ENCODE data around the gene CEP112. TPM values are rescaled to one million over a fixed set of nuclear protein-coding genes. Genes with fewer than 3 reads are reported as not detected.

Gene CEP112
- total RNA-seq, 2 donors from 2014 or later = 5.9 to 6.2 TPM

DNA sequence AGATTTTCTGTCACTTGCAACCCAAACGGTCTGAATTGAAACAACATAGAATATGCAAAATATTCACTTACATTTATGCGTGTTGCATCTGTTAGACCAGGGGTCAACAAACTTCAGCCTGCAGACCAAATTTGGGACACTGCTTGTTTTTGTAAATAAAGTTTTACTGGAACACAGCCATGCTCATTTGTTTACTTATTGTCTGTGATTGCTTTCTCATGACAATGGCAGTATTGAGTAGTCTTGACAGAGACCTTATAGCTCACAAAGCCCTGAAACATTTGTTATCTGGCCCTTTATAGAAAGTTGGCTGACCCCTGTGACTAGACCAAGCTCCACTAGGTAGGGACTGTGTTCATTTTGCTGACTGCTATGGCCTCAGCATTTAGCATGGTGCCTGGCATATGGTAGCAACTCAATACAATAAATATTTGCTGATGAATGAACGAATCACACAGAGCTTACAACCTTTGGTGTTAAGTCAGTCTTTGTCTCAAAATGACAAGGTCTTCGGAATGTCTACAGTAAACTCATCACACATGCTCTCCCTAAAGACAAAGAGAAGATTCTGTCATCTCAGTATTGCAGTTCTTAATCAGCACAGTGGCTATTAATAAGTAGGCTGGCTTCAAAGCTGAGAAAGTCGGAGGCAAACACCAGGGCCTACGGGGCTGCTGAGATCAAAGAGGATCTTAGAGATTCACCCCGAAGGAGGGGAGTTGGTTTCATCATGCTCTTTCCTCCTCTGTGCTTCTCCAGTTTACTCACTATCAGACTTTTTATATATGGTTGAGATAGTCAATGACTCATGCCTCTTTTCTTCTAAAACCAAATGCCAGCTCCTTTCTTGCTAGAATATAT, 535.3 kb downstream of the CEP112 start:
- no peak overlapping the region for H3K4me3 ChIP-seq
- no peaks in the 10 kb centered on the region for H3K36me3 ChIP-seq
- no peaks in the 10 kb centered on the region for H3K27me3 ChIP-seq
- no peak overlapping the region for H3K9ac ChIP-seq (ENCODE audit: low read depth in 2 of 2, low read length in 2 of 2)
- intact Hi-C loops (cut with DNase I) = no loop called here
- no peaks in the 10 kb centered on the region for H3K4me1 ChIP-seq
- no peaks in the 10 kb centered on the region for H3K9me3 ChIP-seq
- no peak overlapping the region for H3K27ac ChIP-seq
- no peak for DNase-seq
- TF ChIP-seq, protein P1, sequence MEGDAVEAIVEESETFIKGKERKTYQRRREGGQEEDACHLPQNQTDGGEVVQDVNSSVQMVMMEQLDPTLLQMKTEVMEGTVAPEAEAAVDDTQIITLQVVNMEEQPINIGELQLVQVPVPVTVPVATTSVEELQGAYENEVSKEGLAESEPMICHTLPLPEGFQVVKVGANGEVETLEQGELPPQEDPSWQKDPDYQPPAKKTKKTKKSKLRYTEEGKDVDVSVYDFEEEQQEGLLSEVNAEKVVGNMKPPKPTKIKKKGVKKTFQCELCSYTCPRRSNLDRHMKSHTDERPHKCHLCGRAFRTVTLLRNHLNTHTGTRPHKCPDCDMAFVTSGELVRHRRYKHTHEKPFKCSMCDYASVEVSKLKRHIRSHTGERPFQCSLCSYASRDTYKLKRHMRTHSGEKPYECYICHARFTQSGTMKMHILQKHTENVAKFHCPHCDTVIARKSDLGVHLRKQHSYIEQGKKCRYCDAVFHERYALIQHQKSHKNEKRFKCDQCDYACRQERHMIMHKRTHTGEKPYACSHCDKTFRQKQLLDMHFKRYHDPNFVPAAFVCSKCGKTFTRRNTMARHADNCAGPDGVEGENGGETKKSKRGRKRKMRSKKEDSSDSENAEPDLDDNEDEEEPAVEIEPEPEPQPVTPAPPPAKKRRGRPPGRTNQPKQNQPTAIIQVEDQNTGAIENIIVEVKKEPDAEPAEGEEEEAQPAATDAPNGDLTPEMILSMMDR (IDR thresholded peaks at IDR 0.05) = no peak

DNA sequence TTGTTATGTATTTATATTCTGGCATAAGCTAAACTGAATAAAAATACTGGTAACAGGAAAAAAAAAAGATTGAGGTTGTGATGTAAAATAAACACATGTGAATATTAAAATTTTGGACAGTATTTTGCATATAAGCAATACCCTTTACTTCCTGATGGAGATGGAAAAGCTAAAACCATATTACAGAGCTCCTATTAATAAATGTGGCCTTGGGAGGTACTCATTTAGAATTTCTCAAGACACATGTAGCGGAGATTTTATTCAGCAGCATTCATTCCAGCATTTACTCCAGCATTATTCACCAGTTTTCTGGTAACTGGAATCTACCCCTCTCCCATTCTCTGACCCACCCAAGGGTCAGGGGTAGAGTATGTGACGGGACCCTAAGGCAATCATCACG, 536.2 kb downstream of the CEP112 start:
- H3K36me3 ChIP-seq = no peaks in the 10 kb centered on the region
- no peaks in the 10 kb centered on the region for H3K27me3 ChIP-seq
- TF ChIP-seq, protein P1 (IDR thresholded peaks at IDR 0.05) = no peak
- H3K9ac ChIP-seq (ENCODE audit: low read depth in 2 of 2, low read length in 2 of 2) = no peak overlapping the region
- H3K4me1 ChIP-seq = no peaks in the 10 kb centered on the region
- H3K9me3 ChIP-seq = no peaks in the 10 kb centered on the region
- H3K27ac ChIP-seq = no peak overlapping the region
- no peak for DNase-seq
- intact Hi-C loops (cut with DNase I) = no loop called here
- no peak overlapping the region for H3K4me3 ChIP-seq

DNA sequence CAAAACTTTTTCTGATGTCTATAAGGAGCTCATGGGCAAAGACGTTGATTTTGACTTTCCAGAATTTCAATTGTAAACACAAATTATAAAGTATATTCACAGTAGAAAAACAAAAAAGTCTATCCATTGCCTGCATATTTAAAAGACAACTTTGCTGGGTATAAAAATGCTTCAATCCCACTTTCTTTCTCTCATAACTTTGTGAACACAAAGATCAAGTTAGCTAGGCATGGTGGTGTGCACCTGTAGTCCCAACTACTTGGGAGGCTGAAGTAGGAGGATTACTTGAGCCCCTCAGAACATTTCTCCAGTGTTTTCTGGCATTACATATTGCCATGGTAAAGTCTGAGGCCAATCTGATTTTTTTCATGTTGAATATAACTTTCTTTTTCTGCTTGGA, 547.4 kb downstream of the CEP112 start:
- H3K9ac ChIP-seq (ENCODE audit: low read depth in 2 of 2, low read length in 2 of 2) = no peak overlapping the region
- no peak for DNase-seq
- H3K9me3 ChIP-seq = no peaks in the 10 kb centered on the region
- TF ChIP-seq, protein P1 (IDR thresholded peaks at IDR 0.05) = no peak
- H3K27ac ChIP-seq = no peak overlapping the region
- H3K36me3 ChIP-seq = no peaks in the 10 kb centered on the region
- no peak overlapping the region for H3K4me3 ChIP-seq
- no peaks in the 10 kb centered on the region for H3K27me3 ChIP-seq
- H3K4me1 ChIP-seq = no peaks in the 10 kb centered on the region
- intact Hi-C loops (cut with DNase I) = no loop called here

DNA sequence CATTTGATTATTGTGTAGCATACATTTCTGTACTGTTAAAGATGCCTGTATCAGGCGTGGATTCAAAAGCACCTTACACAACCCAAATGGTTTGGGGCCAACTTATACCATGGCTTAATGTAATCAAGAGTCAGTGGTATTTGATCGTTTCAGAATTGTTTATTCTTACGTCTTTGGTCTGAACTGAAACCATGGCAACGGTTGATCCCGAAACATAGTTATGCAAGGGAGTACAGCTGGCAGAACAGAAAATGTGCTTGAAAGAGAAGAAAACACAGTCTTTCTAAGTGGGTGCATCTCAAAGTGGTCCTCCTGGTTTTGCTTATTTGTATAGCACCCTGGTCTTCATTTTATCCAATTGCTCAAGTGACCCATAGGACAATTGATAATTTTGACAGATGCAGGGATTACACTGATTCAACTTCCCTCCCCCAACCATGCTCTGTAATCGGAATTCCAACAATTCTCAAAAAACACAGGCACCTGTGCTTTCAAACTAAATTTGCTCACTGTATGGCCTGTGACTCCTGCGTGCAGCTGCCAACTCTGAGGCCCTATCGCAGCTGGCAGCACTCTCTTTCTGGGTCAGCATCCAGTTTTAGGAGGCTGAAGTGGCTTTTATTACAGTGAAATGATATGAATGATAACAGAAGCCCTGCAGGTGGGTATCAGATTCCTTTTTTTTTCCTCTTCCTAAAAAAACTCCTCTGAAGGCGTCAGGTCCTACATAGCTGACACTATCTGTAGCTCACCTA, 553.5 kb downstream of the CEP112 start:
- intact Hi-C loops (cut with DNase I) = no loop called here
- no peaks in the 10 kb centered on the region for H3K36me3 ChIP-seq
- H3K27ac ChIP-seq = no peak overlapping the region
- H3K9me3 ChIP-seq = no peaks in the 10 kb centered on the region
- DNase-seq = no peak
- H3K4me3 ChIP-seq = no peak overlapping the region
- TF ChIP-seq, protein P1 (IDR thresholded peaks at IDR 0.05) = no peak
- no peaks in the 10 kb centered on the region for H3K4me1 ChIP-seq
- no peak overlapping the region for H3K9ac ChIP-seq (ENCODE audit: low read depth in 2 of 2, low read length in 2 of 2)
- no peaks in the 10 kb centered on the region for H3K27me3 ChIP-seq

DNA sequence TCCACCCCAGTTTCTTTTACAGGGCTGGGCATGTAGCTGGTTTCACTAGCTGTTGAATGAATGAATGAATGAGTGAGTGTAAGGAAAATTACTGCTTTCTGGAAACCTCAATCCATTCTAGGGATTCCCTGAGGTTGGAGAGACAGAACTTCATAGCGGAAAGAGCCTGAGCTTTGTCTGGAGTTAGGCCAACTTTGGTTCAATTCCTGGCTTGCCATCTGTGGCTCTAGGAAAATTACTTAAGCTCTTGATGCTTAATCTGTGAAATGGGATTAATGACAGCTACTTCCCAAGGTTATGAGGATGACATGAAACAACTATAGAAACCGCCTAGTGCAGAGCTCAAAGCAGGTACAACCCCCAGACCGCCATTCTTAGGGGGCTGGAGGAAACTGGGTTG, 554.1 kb downstream of the CEP112 start:
- no peak for DNase-seq
- Histone ChIP-seq H3K27me3 (no peaks in the 10 kb centered on the region), H3K9me3 (no peaks in the 10 kb centered on the region), H3K9ac (ENCODE audit: low read depth in 2 of 2, low read length in 2 of 2) (no peak overlapping the region), H3K4me3 (no peak overlapping the region), H3K4me1 (no peaks in the 10 kb centered on the region), H3K27ac (no peak overlapping the region), H3K36me3 (no peaks in the 10 kb centered on the region)
- intact Hi-C loops (cut with DNase I) = no loop called here
- TF ChIP-seq, protein P1 (IDR thresholded peaks at IDR 0.05) = no peak
